Measurements from ENCODE around the gene TSHR.

The TSHR gene

GRCh38 chr14:81144824-81145603 is 189.6 kb downstream of the TSHR start:
- DNase-seq: no peak

- no peak for DNase-seq
Measured at GRCh38 chr14:81147140-81147897, 191.9 kb downstream of the TSHR start.

- DNase-seq: no peak
Measured at GRCh38 chr14:81148635-81149034, 193.2 kb downstream of the TSHR start.

GRCh38 chr14:81153187-81153586 is 197.8 kb downstream of the TSHR start:
- no peak for DNase-seq

- DNase-seq: no peak
Measured at GRCh38 chr14:81157431-81157830, 202.0 kb downstream of the TSHR start.

GRCh38 chr14:81161088-81161487 is 205.7 kb downstream of the TSHR start:
- DNase-seq: no peak

- DNase-seq: no peak
Measured at GRCh38 chr14:81161749-81162148, 206.3 kb downstream of the TSHR start.

GRCh38 chr14:81162941-81163340 is 207.5 kb downstream of the TSHR start:
- no peak for DNase-seq

- peak; percentile 14 to 33 for DNase-seq
Measured at GRCh38 chr14:81164167-81164774, 208.8 kb downstream of the TSHR start.

- DNase-seq: no peak
Measured at GRCh38 chr14:81165188-81165587, 209.8 kb downstream of the TSHR start.

- no peak for DNase-seq
Measured at GRCh38 chr14:81166121-81166520, 210.7 kb downstream of the TSHR start.

GRCh38 chr14:81169267-81169666 is 213.8 kb downstream of the TSHR start:
- no peak for DNase-seq

- DNase-seq: peak in 1 of 2 donors; percentile 1
Measured at GRCh38 chr14:81169711-81170103, 214.3 kb downstream of the TSHR start.

- peak; percentile 85 to 89 for DNase-seq
Measured at GRCh38 chr14:81170104-81170828, 214.8 kb downstream of the TSHR start.

- no peak for DNase-seq
Measured at GRCh38 chr14:81170829-81171195, 215.4 kb downstream of the TSHR start.

- DNase-seq: no peak
Measured at GRCh38 chr14:81172353-81172752, 216.9 kb downstream of the TSHR start.

- no peak for DNase-seq
Measured at GRCh38 chr14:81172881-81173280, 217.5 kb downstream of the TSHR start.

- no peak for DNase-seq
Measured at GRCh38 chr14:81176241-81176640, 220.8 kb downstream of the TSHR start.

GRCh38 chr14:81177225-81177624 is 221.8 kb downstream of the TSHR start:
- no peak for DNase-seq

GRCh38 chr14:81178063-81178462 is 222.6 kb downstream of the TSHR start:
- DNase-seq: no peak

- DNase-seq: no peak
Measured at GRCh38 chr14:81179631-81180030, 224.2 kb downstream of the TSHR start.

- DNase-seq: no peak
Measured at GRCh38 chr14:81187832-81188522, 232.6 kb downstream of the TSHR start.

- peak; percentile 5 to 10 for DNase-seq
Measured at GRCh38 chr14:81192594-81192993, 237.2 kb downstream of the TSHR start.

Data from activated CD4-positive, alpha-beta T cell treated with anti-CD3 and anti-CD28 coated beads for 4 hours (primary cell).